Keratinocyte (primary cell): ENCODE data around the gene CUX1. TPM values are rescaled to one million over a fixed set of nuclear protein-coding genes. Genes with fewer than 3 reads are reported as not detected.

Experiments
- DNase-seq: peaks from one replicate; pipeline ENCODE4 v3.0.0-alpha.2; 2011; ENCODE audit warnings: low read depth, missing footprints, low spot score
- FAIRE-seq: peaks from 2 replicates; lab custom pipeline; 2011; peaks lifted over from hg19 to GRCh38; lab: Jason Lieb, UNC
- H2AFZ ChIP-seq: 2 replicates; pipeline ENCODE4 v1.6.0; 2012; ENCODE audit warnings: low read length, control low read depth, inconsistent platforms; ENCODE audit not compliant: control insufficient read depth
- H3K27ac ChIP-seq: 2 replicates; pipeline ENCODE4 v1.5.1; 2011; ENCODE audit warnings: low read length; ENCODE audit not compliant: control insufficient read depth, insufficient read depth
- H3K27me3 ChIP-seq: 3 replicates; pipeline ENCODE4 v1.6.0; 2011; ENCODE audit warnings: low read length; ENCODE audit not compliant: control insufficient read depth, insufficient read depth; ENCODE audit errors: extremely low read depth
- H3K36me3 ChIP-seq, 2 experiments: 2 replicates in 1 of 2; 3 replicates in 1 of 2; pipeline ENCODE4 v1.5.1; 2011; ENCODE audit warnings: low read length in 2 of 2, mild to moderate bottlenecking in 1 of 2; ENCODE audit not compliant: control insufficient read depth in 2 of 2, insufficient read depth in 2 of 2; ENCODE audit errors: extremely low read depth in 1 of 2
- H3K4me1 ChIP-seq: 3 replicates; pipeline ENCODE4 v1.5.1; 2011; ENCODE audit warnings: low read length; ENCODE audit not compliant: control insufficient read depth, insufficient read depth; ENCODE audit errors: extremely low read depth
- H3K4me2 ChIP-seq: 3 replicates; pipeline ENCODE4 v1.6.0; 2011; ENCODE audit warnings: low read depth, low read length; ENCODE audit not compliant: control insufficient read depth, insufficient read depth; ENCODE audit errors: extremely low read depth
- H3K4me3 ChIP-seq, 3 experiments: fragments of 200-600 bp in 1 of 3; sonication (generic) in 1 of 3; 2 replicates in 2 of 3; 3 replicates in 1 of 3; pipeline ENCODE4 v1.5.1; 2011 to 2016; ENCODE audit warnings: low read length in 3 of 3, mild to moderate bottlenecking in 3 of 3, control low read depth in 2 of 3, inconsistent platforms in 1 of 3, low read depth in 1 of 3, mixed read lengths in 1 of 3, mixed run types in 1 of 3, moderate library complexity in 1 of 3; ENCODE audit not compliant: control insufficient read depth in 2 of 3, insufficient read depth in 2 of 3; ENCODE audit errors: extremely low read depth in 1 of 3
- H3K79me2 ChIP-seq: 2 replicates; pipeline ENCODE4 v1.6.0; 2012; ENCODE audit warnings: low read length; ENCODE audit not compliant: control insufficient read depth, insufficient read depth
- H3K9ac ChIP-seq: 3 replicates; pipeline ENCODE4 v1.6.0; 2011; ENCODE audit warnings: low read length; ENCODE audit not compliant: control insufficient read depth, insufficient read depth; ENCODE audit errors: extremely low read depth
- H3K9me1 ChIP-seq: 3 replicates; pipeline ENCODE4 v1.6.0; 2011; ENCODE audit warnings: low read length; ENCODE audit not compliant: control insufficient read depth, insufficient read depth; ENCODE audit errors: extremely low read depth
- H3K9me3 ChIP-seq: 2 replicates; pipeline ENCODE4 v1.5.1; 2012; ENCODE audit warnings: low read depth, low read length; ENCODE audit not compliant: control insufficient read depth
- H4K20me1 ChIP-seq: 3 replicates; pipeline ENCODE4 v1.6.0; 2011; ENCODE audit warnings: low read length; ENCODE audit not compliant: control insufficient read depth, insufficient read depth; ENCODE audit errors: extremely low read depth
- CTCF ChIP-seq, 3 experiments: IDR thresholded peaks in 1 of 3; conservative IDR thresholded peaks in 1 of 3; optimal IDR thresholded peaks in 1 of 3; 2 replicates in 2 of 3; 3 replicates in 1 of 3; pipeline versions ENCODE3 to v1.5.1; 2011; ENCODE audit warnings: low read length in 3 of 3, mild to moderate bottlenecking in 3 of 3, moderate library complexity in 2 of 3, control low read depth in 1 of 3, inconsistent platforms in 1 of 3; ENCODE audit not compliant: insufficient read depth in 2 of 3; ENCODE audit errors: extremely low read depth in 1 of 3
- EZH2 ChIP-seq: IDR thresholded peaks from one replicate; pipeline ENCODE4 v1.6.1; 2012; ENCODE audit warnings: inconsistent platforms, mild to moderate bottlenecking, low read length, moderate library complexity
- dilution Hi-C: fragments of 300-500 bp; cut with MboI; formaldehyde crosslinking; loops from one replicate; pipeline ENCODE4 v1.7.0; 2020; ENCODE audit warnings: low sequenced_read_pairs; ENCODE audit not compliant: extremely low pct_ligation_motif_present
- polyA plus RNA-seq, 5 experiments: library from polyadenylated mRNA; depleted of rRNA in 3 of 5; stranded (reverse) in 3 of 5; stranded (forward) in 1 of 5; unstranded in 1 of 5; fragments of >200 nt; gene quantifications; 1 replicate in 1 of 5; 2 replicates in 3 of 5; 3 replicates in 1 of 5; pipeline versions ENCODE4 v1.2.1 to v1.2.3, GENCODE V29; 2011 to 2012; ENCODE audit warnings: missing spikeins in 2 of 5, low read depth in 1 of 5, low replicate concordance in 1 of 5

CUX1 gene
- polyA plus RNA-seq, 1 donor (not counting 4 experiments of a cell fraction or from before 2014, with no cell fraction given) = 18.3 TPM

GRCh38 chr7:101913851-101914250 lies 96.4 kb downstream of the CUX1 start:
- peaks cover 5% of the 10 kb centered on the region for H3K79me2 ChIP-seq

DNA sequence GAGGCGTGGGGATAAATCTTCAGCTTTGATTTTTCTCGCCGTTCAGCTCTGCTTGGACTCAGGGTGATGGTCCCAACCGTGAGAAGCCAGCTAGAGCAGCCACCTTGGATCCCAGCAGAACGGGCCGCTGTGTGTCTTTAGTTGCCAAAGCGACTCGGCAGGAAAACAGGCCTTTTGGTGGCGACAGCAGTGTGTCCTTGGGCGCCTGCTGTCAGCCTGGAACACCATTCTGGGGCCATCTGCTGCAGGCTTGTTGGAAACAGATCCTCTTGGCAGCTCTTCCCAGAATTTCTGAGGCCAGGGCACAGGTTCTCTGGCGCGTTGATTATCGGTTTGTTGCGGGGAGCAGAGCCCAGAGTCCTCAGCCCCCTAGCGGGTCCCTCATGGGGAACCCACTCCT lies 97.6 kb downstream of the CUX1 start:
- TF ChIP-seq EZH2 (no peak), CTCF (optimal IDR thresholded peaks at IDR 0.05 in 1 of 3, IDR thresholded peaks at IDR 0.05 in 1 of 3, conservative IDR thresholded peaks at IDR 0.05 in 1 of 3; ENCODE audit: extremely low read depth in 1 of 3, insufficient read depth in 2 of 3, low read length in 3 of 3) (no peak)
- Histone ChIP-seq H3K4me2 (no peak overlapping the region), H3K27ac (no peak overlapping the region), H3K4me3 (no peak overlapping the region), H3K36me3 (peaks cover 0 to 5% of the 10 kb centered on the region in 2 experiments), H4K20me1 (no peaks in the 10 kb centered on the region), H3K9me3 (no peaks in the 10 kb centered on the region), H3K79me2 (peaks cover 5% of the 10 kb centered on the region), H3K4me1 (no peaks in the 10 kb centered on the region), H2AFZ (no peak overlapping the region), H3K9me1 (no peaks in the 10 kb centered on the region), H3K27me3 (no peaks in the 10 kb centered on the region), H3K9ac (no peak overlapping the region)
- dilution Hi-C loops = no loop called here
- DNase-seq (no peak), FAIRE-seq (no peak)

More at GRCh38 chr7:101913851-101914250, 96.4 kb downstream of the CUX1 start:
- no peaks in the 10 kb centered on the region for H3K27me3 ChIP-seq
- no peaks in the 10 kb centered on the region for H4K20me1 ChIP-seq
- no peak overlapping the region for H3K9ac ChIP-seq
- no peak overlapping the region for H3K27ac ChIP-seq
- dilution Hi-C loops = no loop called here
- H3K4me3 ChIP-seq = no peak overlapping the region
- H3K36me3 ChIP-seq = peaks cover 0 to 3% of the 10 kb centered on the region in 2 experiments
- no peak overlapping the region for H2AFZ ChIP-seq
- no peak for TF ChIP-seq CTCF (optimal IDR thresholded peaks at IDR 0.05 in 1 of 3, IDR thresholded peaks at IDR 0.05 in 1 of 3, conservative IDR thresholded peaks at IDR 0.05 in 1 of 3; ENCODE audit: extremely low read depth in 1 of 3, insufficient read depth in 2 of 3, low read length in 3 of 3)
- no peak for TF ChIP-seq EZH2
- H3K4me1 ChIP-seq = no peaks in the 10 kb centered on the region
- DNase-seq (no peak), FAIRE-seq (no peak)
- H3K9me3 ChIP-seq = no peaks in the 10 kb centered on the region
- H3K9me1 ChIP-seq = no peaks in the 10 kb centered on the region
- no peak overlapping the region for H3K4me2 ChIP-seq
